Measurements from ENCODE around the gene FGGY. TPM values are rescaled to one million over a fixed set of nuclear protein-coding genes. Genes with fewer than 3 reads are reported as not detected.

FGGY gene
- total and polyA plus RNA-seq, 2 donors (not counting 3 experiments of a cell fraction or from before 2014, with no cell fraction given): 5.6 to 6.4 TPM

- POLR2A ChIA-PET: no interaction called here
- Histone ChIP-seq H3K9ac (replicated peaks; ENCODE audit: extremely low read depth, insufficient read depth, low read length) (no peak overlapping the region), H3K27ac (ENCODE audit: insufficient read depth, low read depth, low read length) (no peak overlapping the region), H3K4me3 (replicated peaks in 1 of 3; ENCODE audit: insufficient read depth in 1 of 3, low read depth in 1 of 3, low read length in 3 of 3) (no peak overlapping the region), H3K27me3 (ENCODE audit: control insufficient read depth in 2 of 2, insufficient read depth in 2 of 2, low read length in 2 of 2) (no peaks in the 10 kb centered on the region), H3K9me1 (replicated peaks; ENCODE audit: control insufficient read depth, extremely low read depth, insufficient read depth, low read length) (no peaks in the 10 kb centered on the region), H3K36me3 (ENCODE audit: control insufficient read depth in 2 of 2, extremely low read depth in 1 of 2, insufficient read depth in 2 of 2, low read length in 2 of 2) (no peaks in the 10 kb centered on the region), H4K20me1 (replicated peaks; ENCODE audit: control insufficient read depth, extremely low read depth, insufficient read depth, low read length) (no peaks in the 10 kb centered on the region), H2AFZ (ENCODE audit: low read depth, low read length) (no peak overlapping the region), H3K4me2 (ENCODE audit: insufficient read depth, low read length) (no peak overlapping the region), H3K9me3 (replicated peaks; ENCODE audit: control insufficient read depth, insufficient read depth, low read length) (no peaks in the 10 kb centered on the region), H3K79me2 (ENCODE audit: control insufficient read depth, insufficient read depth, low read length) (no peaks in the 10 kb centered on the region), H3K4me1 (ENCODE audit: control insufficient read depth, extremely low read depth, insufficient read depth, low read length) (peaks cover 15% of the 10 kb centered on the region)
- dilution Hi-C loops (cut with MboI; ENCODE audit: extremely low pct_ligation_motif_present, low sequenced_read_pairs) (no loop called here), intact Hi-C loops (cut with micrococcal nuclease) (no loop called here)
- CTCF ChIA-PET: interaction anchor here (0.8 to 3.0 kb wide), 5 partner anchors 11 to 33 kb away, joined by 3 to 17 read pairs (median 5); no protein-coding TSS in a partner anchor
- BruUV-seq (replicated peaks): no TSS peak
- FAIRE-seq (no peak), DNase-seq (ENCODE audit: low read depth, low spot score) (no peak)
- TF ChIP-seq POLR2AphosphoS5 (IDR thresholded peaks at IDR 0.05; ENCODE audit: insufficient read depth, low read depth, low read length): no peak
- no peak for TF ChIP-seq CTCF (IDR thresholded peaks at IDR 0.05; ENCODE audit: extremely low read depth in 1 of 2, insufficient read depth in 1 of 2, low read depth in 1 of 2, low read length in 2 of 2)
- TF ChIP-seq EZH2 (IDR thresholded peaks at IDR 0.05; ENCODE audit: borderline replicate concordance, low read depth, low read length, severe bottlenecking): no peak
- TF ChIP-seq POLR2A (IDR thresholded peaks at IDR 0.05; ENCODE audit: low read depth, low read length): no peak
- TF ChIP-seq MAX (IDR thresholded peaks at IDR 0.05; ENCODE audit: insufficient read depth, insufficient read length): no peak
- TF ChIP-seq GATA2 (IDR thresholded peaks at IDR 0.05; ENCODE audit: insufficient read depth, insufficient read length, low read depth, low read length): no peak
- no peak for TF ChIP-seq MYC (IDR thresholded peaks at IDR 0.05; ENCODE audit: low read depth, low read length)
- TF ChIP-seq JUN (IDR thresholded peaks at IDR 0.05; ENCODE audit: borderline replicate concordance, insufficient read depth, insufficient read length, low read depth): no peak
- TF ChIP-seq FOS (IDR thresholded peaks at IDR 0.05; ENCODE audit: borderline replicate concordance, insufficient read depth, low read length): no peak
Observed at GRCh38 chr1:59732214-59732955, 435.5 kb downstream of the FGGY start.

Data from endothelial cell of umbilical vein (primary cell).